MCF 10A (cell line): ENCODE measurements around the gene CEP112. TPM values are rescaled to one million over a fixed set of nuclear protein-coding genes. Genes with fewer than 3 reads are reported as not detected.

Experiments used
- BruUV-seq: library from RNA; stranded (reverse); fragments of 400-500 nt; replicated peaks from 2 replicates; lab custom pipeline; 2021; lab: Mats Ljungman, UMichigan
- CTCF ChIA-PET: fragments of 300-600 bp; sonication (Branson Sonifier 250); formaldehyde crosslinking; extraction: SDS; loops from one replicate; lab custom pipeline; 2021; ENCODE audit warnings: antibody characterized with exemption, inconsistent platforms; lab: Yijun Ruan, JAX
- POLR2A ChIA-PET: fragments of 300-600, 350-650 bp; sonication (Branson Sonifier 250); formaldehyde crosslinking; extraction: SDS; loops from one replicate; lab custom pipeline; 2020; ENCODE audit warnings: antibody characterized with exemption, inconsistent platforms; lab: Yijun Ruan, JAX
- DNase-seq: peaks from one replicate; pipeline ENCODE4 v3.0.0-alpha.2; 2018; ENCODE audit not compliant: unreplicated experiment
- H3K27ac Mint-ChIP-seq: one replicate; pipeline ENCODE4 v1.8.0; 2022; ENCODE audit warnings: mild to moderate bottlenecking, low read depth, mixed read lengths; ENCODE audit not compliant: unreplicated experiment
- H3K27me3 Mint-ChIP-seq: one replicate; pipeline ENCODE4 v1.8.0; 2022; ENCODE audit warnings: mixed read lengths; ENCODE audit not compliant: insufficient read depth, unreplicated experiment
- H3K36me3 Mint-ChIP-seq: one replicate; pipeline ENCODE4 v1.8.0; 2022; ENCODE audit warnings: mild to moderate bottlenecking, moderate library complexity, mixed read lengths; ENCODE audit not compliant: insufficient read depth, unreplicated experiment
- H3K4me1 Mint-ChIP-seq: one replicate; pipeline ENCODE4 v1.8.0; 2022; ENCODE audit warnings: mixed read lengths; ENCODE audit not compliant: insufficient read depth, unreplicated experiment
- H3K4me3 Mint-ChIP-seq: one replicate; pipeline ENCODE4 v1.8.0; 2022; ENCODE audit warnings: mild to moderate bottlenecking, moderate library complexity, mixed read lengths; ENCODE audit not compliant: unreplicated experiment
- H3K9me3 Mint-ChIP-seq: one replicate; pipeline ENCODE4 v1.8.0; 2022; ENCODE audit warnings: mixed read lengths; ENCODE audit not compliant: unreplicated experiment
- intact Hi-C: fragments of 100-400 bp; cut with micrococcal nuclease; formaldehyde crosslinking; loops from 2 replicates; pipeline ENCODE4 v1.14.1; 2022
- total RNA-seq: library from RNA; stranded (reverse); gene quantifications from 2 replicates; pipeline ENCODE4 v1.2.3, GENCODE V29; 2022
- TF ChIP-seq, protein P1 (sequence below): fragments of 200-600 bp; IDR thresholded peaks from one replicate; pipeline ENCODE4 v1.8.0; 2022; ENCODE audit warnings: antibody characterized with exemption, mild to moderate bottlenecking; ENCODE audit not compliant: unreplicated experiment

CEP112 gene
- total RNA-seq, 1 experiment from 2014 or later = 8.1 TPM

DNA sequence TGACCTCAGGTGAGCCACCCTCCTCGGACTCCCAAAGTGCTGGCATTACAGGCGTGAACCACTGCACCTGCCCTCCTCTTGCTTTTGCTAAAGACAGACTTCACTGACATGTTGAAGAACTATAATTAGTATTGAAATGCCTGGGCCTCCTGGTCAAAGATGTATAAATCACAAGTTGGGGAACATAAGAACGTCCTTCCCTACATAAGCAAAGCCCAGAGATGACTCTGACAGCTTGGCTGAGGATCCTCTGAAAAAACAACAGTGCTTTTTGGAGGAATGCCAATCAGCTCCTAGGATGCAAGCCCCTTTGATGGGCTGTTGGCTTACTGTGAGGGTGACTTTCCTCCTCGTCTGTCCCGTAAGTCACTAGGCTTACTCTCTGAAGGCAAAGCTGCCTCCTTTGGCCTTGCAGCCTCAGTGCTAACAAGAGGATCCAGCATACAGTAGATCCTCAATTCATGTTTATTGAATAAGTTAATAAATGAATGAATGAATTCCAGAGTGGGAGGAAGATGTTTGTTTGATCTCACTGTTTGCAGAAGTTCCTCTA lies 30.9 kb upstream of the CEP112 start:
- Mint-ChIP-seq H3K27me3 (peaks cover 48% of the 10 kb centered on the region), H3K4me1 (no peaks in the 10 kb centered on the region), H3K36me3 (no peaks in the 10 kb centered on the region), H3K27ac (no peak overlapping the region), H3K9me3 (no peaks in the 10 kb centered on the region), H3K4me3 (no peak overlapping the region)
- intact Hi-C loops = no loop called here
- POLR2A ChIA-PET = no interaction called here
- TF ChIP-seq, protein P1, sequence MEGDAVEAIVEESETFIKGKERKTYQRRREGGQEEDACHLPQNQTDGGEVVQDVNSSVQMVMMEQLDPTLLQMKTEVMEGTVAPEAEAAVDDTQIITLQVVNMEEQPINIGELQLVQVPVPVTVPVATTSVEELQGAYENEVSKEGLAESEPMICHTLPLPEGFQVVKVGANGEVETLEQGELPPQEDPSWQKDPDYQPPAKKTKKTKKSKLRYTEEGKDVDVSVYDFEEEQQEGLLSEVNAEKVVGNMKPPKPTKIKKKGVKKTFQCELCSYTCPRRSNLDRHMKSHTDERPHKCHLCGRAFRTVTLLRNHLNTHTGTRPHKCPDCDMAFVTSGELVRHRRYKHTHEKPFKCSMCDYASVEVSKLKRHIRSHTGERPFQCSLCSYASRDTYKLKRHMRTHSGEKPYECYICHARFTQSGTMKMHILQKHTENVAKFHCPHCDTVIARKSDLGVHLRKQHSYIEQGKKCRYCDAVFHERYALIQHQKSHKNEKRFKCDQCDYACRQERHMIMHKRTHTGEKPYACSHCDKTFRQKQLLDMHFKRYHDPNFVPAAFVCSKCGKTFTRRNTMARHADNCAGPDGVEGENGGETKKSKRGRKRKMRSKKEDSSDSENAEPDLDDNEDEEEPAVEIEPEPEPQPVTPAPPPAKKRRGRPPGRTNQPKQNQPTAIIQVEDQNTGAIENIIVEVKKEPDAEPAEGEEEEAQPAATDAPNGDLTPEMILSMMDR = no peak
- no TSS peak for BruUV-seq
- CTCF ChIA-PET = no interaction called here
- no peak for DNase-seq

DNA sequence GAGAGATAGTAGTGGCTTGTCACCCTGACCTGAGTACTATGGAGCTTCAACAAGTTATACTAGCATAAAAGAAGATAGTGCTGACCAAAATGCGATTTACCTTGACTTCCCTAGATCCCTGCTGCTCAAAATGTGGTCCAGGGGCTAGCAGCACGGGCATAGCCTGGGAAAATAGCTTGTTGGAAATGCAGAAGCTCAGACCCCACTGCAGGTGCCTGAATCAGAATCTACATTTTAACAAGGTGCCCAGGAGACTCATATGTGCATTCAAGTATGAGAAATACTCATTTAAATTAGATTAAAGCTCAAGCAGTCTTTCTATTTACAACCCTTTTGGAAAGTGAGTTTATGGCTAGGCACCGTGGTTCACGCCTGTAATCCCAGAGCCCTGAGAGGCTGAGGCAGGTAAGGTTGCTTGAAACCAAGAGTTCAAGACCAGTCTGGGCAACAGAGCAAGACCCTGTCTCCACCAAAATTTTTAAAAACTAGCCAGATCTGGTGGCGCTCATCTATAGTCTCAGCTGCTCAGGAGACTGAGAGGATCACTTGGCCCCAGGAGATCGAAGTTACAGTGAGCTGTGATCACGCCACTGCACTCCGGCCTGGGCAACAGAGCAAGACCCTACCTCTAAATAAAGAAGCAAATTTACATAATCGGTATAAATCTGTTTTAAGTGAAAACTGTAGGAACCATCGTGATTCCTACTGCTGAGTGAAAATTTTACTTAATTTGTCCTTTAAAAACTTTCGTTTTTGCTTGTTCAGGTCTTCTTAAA lies 30.0 kb upstream of the CEP112 start:
- H3K27ac Mint-ChIP-seq = no peak overlapping the region
- no peak overlapping the region for H3K4me3 Mint-ChIP-seq
- ChIA-PET CTCF (no interaction called here), POLR2A (interaction anchor here (0.6 kb wide), 2 partner anchors 25 to 439 kb away, joined by 3 read pairs; no protein-coding TSS in a partner anchor)
- intact Hi-C loops = no loop called here
- DNase-seq = no peak
- no TSS peak for BruUV-seq
- peaks cover 48% of the 10 kb centered on the region for H3K27me3 Mint-ChIP-seq
- TF ChIP-seq, protein P1 = no peak
- no peaks in the 10 kb centered on the region for H3K4me1 Mint-ChIP-seq
- H3K36me3 Mint-ChIP-seq = no peaks in the 10 kb centered on the region
- H3K9me3 Mint-ChIP-seq = no peaks in the 10 kb centered on the region

DNA sequence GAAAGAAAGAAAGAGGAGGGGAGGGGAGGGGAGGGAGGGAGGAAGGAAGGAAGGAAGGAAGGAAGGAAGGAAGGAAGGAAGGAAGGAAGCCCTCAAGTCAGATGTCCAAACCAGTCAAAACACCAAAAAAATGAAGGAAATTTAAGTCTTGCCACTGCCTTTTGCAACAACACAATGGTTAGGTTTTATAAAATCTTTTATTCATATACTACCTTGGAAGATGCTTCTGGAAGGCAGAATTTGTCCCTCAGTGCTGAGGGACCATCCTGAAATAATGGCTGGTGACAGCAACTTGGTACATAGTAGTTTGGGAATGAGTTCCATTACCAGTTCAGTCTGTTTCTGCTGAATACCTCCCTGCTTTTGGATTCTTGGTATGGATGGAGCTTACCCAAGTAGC lies 29.4 kb upstream of the CEP112 start:
- no peaks in the 10 kb centered on the region for H3K36me3 Mint-ChIP-seq
- CTCF ChIA-PET = no interaction called here
- no TSS peak for BruUV-seq

More for the DNA sequence above, 29.4 kb upstream of the CEP112 start:
- no peak for DNase-seq
- Mint-ChIP-seq H3K4me1 (no peaks in the 10 kb centered on the region), H3K9me3 (no peaks in the 10 kb centered on the region), H3K27ac (no peak overlapping the region), H3K27me3 (peaks cover 48% of the 10 kb centered on the region), H3K4me3 (no peak overlapping the region)
- POLR2A ChIA-PET = no interaction called here
- intact Hi-C loops = no loop called here
- TF ChIP-seq, protein P1 = no peak
